OCI-LY1 (cell line): Measurements from ENCODE around the gene MCTP2.

Experiments
- CTCF ChIP-seq: fragments of 200-600 bp; sonication (generic), shearing (Covaris generic); IDR thresholded peaks from 2 replicates; pipeline ENCODE4 v1.5.1; 2017; ENCODE audit warnings: mild to moderate bottlenecking, antibody characterized with exemption, low read length, moderate library complexity, mixed read lengths
- EZH2 ChIP-seq: fragments of 200-600 bp; sonication (generic), shearing (Covaris generic); IDR thresholded peaks from 2 replicates; pipeline ENCODE4 v1.8.0; 2017; ENCODE audit warnings: borderline replicate concordance, mixed run types, mild to moderate bottlenecking, antibody characterized with exemption, low read length, moderate library complexity, mixed read lengths

DNA sequence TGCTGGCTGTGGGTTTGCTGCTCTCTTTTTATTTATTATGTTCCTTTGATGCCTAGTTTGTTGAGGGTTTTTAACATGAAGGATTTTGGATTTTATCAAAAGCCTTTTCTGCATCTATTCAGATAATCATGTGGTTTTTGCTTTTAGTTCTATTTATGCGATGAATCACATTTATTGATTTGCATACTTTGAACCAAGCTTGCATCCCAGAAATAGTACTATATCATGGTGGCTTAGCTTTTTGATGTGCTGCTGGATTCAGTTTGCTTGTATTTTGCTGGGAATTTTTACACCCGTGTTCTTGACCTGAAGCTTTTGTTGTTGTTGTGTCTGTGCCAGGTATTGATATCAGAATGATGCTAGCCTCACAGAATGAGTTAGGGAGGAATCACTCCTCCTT lies 48.4 kb downstream of the MCTP2 start:
- TF ChIP-seq CTCF (no peak), EZH2 (no peak)
